Measurements from ENCODE around the gene CCNB2.
"Not testable (repeated sequence)": the region's sequence is repeated elsewhere in the genome, so short reads cannot be mapped to it uniquely, and the experiment has no call there.

Gene CCNB2

GRCh38 chr15:59137566-59137965 lies 32.6 kb downstream of the CCNB2 start:
- Histone ChIP-seq H3K27me3 (ENCODE audit: control insufficient read depth, insufficient read depth, low read length) (no peaks in the 10 kb centered on the region), H3K9ac (ENCODE audit: low read depth, low read length) (no peak overlapping the region), H3K4me2 (ENCODE audit: low read length) (no peak overlapping the region), H3K4me3 (ENCODE audit: low read length) (no peak overlapping the region), H3K9me3 (replicated peaks; ENCODE audit: low read length) (no peaks in the 10 kb centered on the region), H3K36me3 (ENCODE audit: insufficient read depth, low read length) (peaks cover 81% of the 10 kb centered on the region), H3K4me1 (ENCODE audit: control insufficient read depth, insufficient read depth, low read length) (no peaks in the 10 kb centered on the region)

GRCh38 chr15:59138243-59138642 lies 33.3 kb downstream of the CCNB2 start:
- H3K9me3 ChIP-seq (replicated peaks; ENCODE audit: low read length) = no peaks in the 10 kb centered on the region
- no peaks in the 10 kb centered on the region for H3K4me1 ChIP-seq (ENCODE audit: control insufficient read depth, insufficient read depth, low read length)
- no peak overlapping the region for H3K4me3 ChIP-seq (ENCODE audit: low read length)
- H3K4me2 ChIP-seq (ENCODE audit: low read length) = no peak overlapping the region
- H3K9ac ChIP-seq (ENCODE audit: low read depth, low read length) = no peak overlapping the region
- H3K27me3 ChIP-seq (ENCODE audit: control insufficient read depth, insufficient read depth, low read length) = no peaks in the 10 kb centered on the region
- peaks cover 80% of the 10 kb centered on the region for H3K36me3 ChIP-seq (ENCODE audit: insufficient read depth, low read length)

- Histone ChIP-seq H3K9ac (ENCODE audit: low read depth, low read length) (no peak overlapping the region), H3K4me2 (ENCODE audit: low read length) (no peak overlapping the region), H3K27me3 (ENCODE audit: control insufficient read depth, insufficient read depth, low read length) (no peaks in the 10 kb centered on the region), H3K36me3 (ENCODE audit: insufficient read depth, low read length) (peaks cover 66% of the 10 kb centered on the region), H3K4me3 (ENCODE audit: low read length) (no peak overlapping the region), H3K9me3 (replicated peaks; ENCODE audit: low read length) (no peaks in the 10 kb centered on the region), H3K4me1 (ENCODE audit: control insufficient read depth, insufficient read depth, low read length) (no peaks in the 10 kb centered on the region)
Observed at GRCh38 chr15:59140422-59141226, 35.7 kb downstream of the CCNB2 start.

- H3K4me3 ChIP-seq (ENCODE audit: low read length) = no peak overlapping the region
- peaks cover 49% of the 10 kb centered on the region for H3K36me3 ChIP-seq (ENCODE audit: insufficient read depth, low read length)
Observed at GRCh38 chr15:59143281-59143680, 38.3 kb downstream of the CCNB2 start.

GRCh38 chr15:59144594-59144993 lies 39.6 kb downstream of the CCNB2 start:
- not testable (repeated sequence) for H3K9ac ChIP-seq (ENCODE audit: low read depth, low read length); H3K4me1 ChIP-seq (ENCODE audit: control insufficient read depth, insufficient read depth, low read length); H3K27me3 ChIP-seq (ENCODE audit: control insufficient read depth, insufficient read depth, low read length); H3K4me3 ChIP-seq (ENCODE audit: low read length); H3K9me3 ChIP-seq (replicated peaks; ENCODE audit: low read length); H3K4me2 ChIP-seq (ENCODE audit: low read length)
- peaks cover 51% of the 10 kb centered on the region for H3K36me3 ChIP-seq (ENCODE audit: insufficient read depth, low read length)

More at GRCh38 chr15:59143281-59143680, 38.3 kb downstream of the CCNB2 start:
- Histone ChIP-seq H3K4me1 (ENCODE audit: control insufficient read depth, insufficient read depth, low read length) (peaks cover 2% of the 10 kb centered on the region), H3K9me3 (replicated peaks; ENCODE audit: low read length) (no peaks in the 10 kb centered on the region), H3K4me2 (ENCODE audit: low read length) (no peak overlapping the region), H3K27me3 (ENCODE audit: control insufficient read depth, insufficient read depth, low read length) (no peaks in the 10 kb centered on the region), H3K9ac (ENCODE audit: low read depth, low read length) (no peak overlapping the region)

GRCh38 chr15:59147666-59148065 lies 42.7 kb downstream of the CCNB2 start:
- no peak overlapping the region for H3K9ac ChIP-seq (ENCODE audit: low read depth, low read length)
- H3K4me2 ChIP-seq (ENCODE audit: low read length) = no peak overlapping the region
- H3K4me1 ChIP-seq (ENCODE audit: control insufficient read depth, insufficient read depth, low read length) = peaks cover 2% of the 10 kb centered on the region
- no peak overlapping the region for H3K4me3 ChIP-seq (ENCODE audit: low read length)
- H3K36me3 ChIP-seq (ENCODE audit: insufficient read depth, low read length) = peaks cover 52% of the 10 kb centered on the region
- H3K27me3 ChIP-seq (ENCODE audit: control insufficient read depth, insufficient read depth, low read length) = no peaks in the 10 kb centered on the region
- H3K9me3 ChIP-seq (replicated peaks; ENCODE audit: low read length) = no peaks in the 10 kb centered on the region

- no peak overlapping the region for H3K4me2 ChIP-seq (ENCODE audit: low read length)
- H3K36me3 ChIP-seq (ENCODE audit: insufficient read depth, low read length) = peaks cover 54% of the 10 kb centered on the region
- H3K27me3 ChIP-seq (ENCODE audit: control insufficient read depth, insufficient read depth, low read length) = no peaks in the 10 kb centered on the region
- H3K9me3 ChIP-seq (replicated peaks; ENCODE audit: low read length) = no peaks in the 10 kb centered on the region
- H3K9ac ChIP-seq (ENCODE audit: low read depth, low read length) = no peak overlapping the region
- H3K4me3 ChIP-seq (ENCODE audit: low read length) = no peak overlapping the region
- H3K4me1 ChIP-seq (ENCODE audit: control insufficient read depth, insufficient read depth, low read length) = peaks cover 2% of the 10 kb centered on the region
Observed at GRCh38 chr15:59148153-59148833, 43.3 kb downstream of the CCNB2 start.

- H3K4me1 ChIP-seq (ENCODE audit: control insufficient read depth, insufficient read depth, low read length) = peaks cover 2% of the 10 kb centered on the region
- no peak overlapping the region for H3K4me3 ChIP-seq (ENCODE audit: low read length)
- no peak overlapping the region for H3K9ac ChIP-seq (ENCODE audit: low read depth, low read length)
- no peaks in the 10 kb centered on the region for H3K9me3 ChIP-seq (replicated peaks; ENCODE audit: low read length)
- H3K36me3 ChIP-seq (ENCODE audit: insufficient read depth, low read length) = peaks cover 56% of the 10 kb centered on the region
- H3K4me2 ChIP-seq (ENCODE audit: low read length) = no peak overlapping the region
- H3K27me3 ChIP-seq (ENCODE audit: control insufficient read depth, insufficient read depth, low read length) = no peaks in the 10 kb centered on the region
Observed at GRCh38 chr15:59150185-59150584, 45.2 kb downstream of the CCNB2 start.

- Histone ChIP-seq H3K9me3 (replicated peaks; ENCODE audit: low read length) (no peaks in the 10 kb centered on the region), H3K4me2 (ENCODE audit: low read length) (no peak overlapping the region), H3K9ac (ENCODE audit: low read depth, low read length) (no peak overlapping the region), H3K4me1 (ENCODE audit: control insufficient read depth, insufficient read depth, low read length) (peaks cover 2% of the 10 kb centered on the region), H3K4me3 (ENCODE audit: low read length) (no peak overlapping the region), H3K27me3 (ENCODE audit: control insufficient read depth, insufficient read depth, low read length) (no peaks in the 10 kb centered on the region), H3K36me3 (ENCODE audit: insufficient read depth, low read length) (peaks cover 60% of the 10 kb centered on the region)
Observed at GRCh38 chr15:59152694-59153450, 47.9 kb downstream of the CCNB2 start.

GRCh38 chr15:59153466-59153865 lies 48.5 kb downstream of the CCNB2 start:
- no peak overlapping the region for H3K9ac ChIP-seq (ENCODE audit: low read depth, low read length)
- H3K9me3 ChIP-seq (replicated peaks; ENCODE audit: low read length) = no peaks in the 10 kb centered on the region
- H3K36me3 ChIP-seq (ENCODE audit: insufficient read depth, low read length) = peaks cover 64% of the 10 kb centered on the region
- H3K27me3 ChIP-seq (ENCODE audit: control insufficient read depth, insufficient read depth, low read length) = no peaks in the 10 kb centered on the region
- no peaks in the 10 kb centered on the region for H3K4me1 ChIP-seq (ENCODE audit: control insufficient read depth, insufficient read depth, low read length)
- H3K4me3 ChIP-seq (ENCODE audit: low read length) = no peak overlapping the region
- H3K4me2 ChIP-seq (ENCODE audit: low read length) = no peak overlapping the region

- H3K9me3 ChIP-seq (replicated peaks; ENCODE audit: low read length) = no peaks in the 10 kb centered on the region
- no peak overlapping the region for H3K4me3 ChIP-seq (ENCODE audit: low read length)
- H3K9ac ChIP-seq (ENCODE audit: low read depth, low read length) = no peak overlapping the region
- H3K4me2 ChIP-seq (ENCODE audit: low read length) = no peak overlapping the region
- H3K36me3 ChIP-seq (ENCODE audit: insufficient read depth, low read length) = peaks cover 65% of the 10 kb centered on the region
- H3K27me3 ChIP-seq (ENCODE audit: control insufficient read depth, insufficient read depth, low read length) = no peaks in the 10 kb centered on the region
- no peaks in the 10 kb centered on the region for H3K4me1 ChIP-seq (ENCODE audit: control insufficient read depth, insufficient read depth, low read length)
Observed at GRCh38 chr15:59154243-59154642, 49.3 kb downstream of the CCNB2 start.

All from skeletal muscle satellite cell (primary cell).